PC-3 (cell line): ENCODE data around the gene ARL2BP. TPM values are rescaled to one million over a fixed set of nuclear protein-coding genes. Genes with fewer than 3 reads are reported as not detected.
"Not testable (repeated sequence)": the region's sequence is repeated elsewhere in the genome, so short reads cannot be mapped to it uniquely, and the experiment has no call there.

Experiments used
- ATAC-seq: fragments of 200-7000 bp; cut with Tn5 transposase; 2 replicates; pipeline ENCODE4 v1.9.1; 2020; ENCODE audit warnings: mild to moderate bottlenecking, moderate library complexity
- BruUV-seq: library from RNA; stranded (reverse); fragments of 400-500 nt; replicated peaks from 2 replicates; lab custom pipeline; 2021; lab: Mats Ljungman, UMichigan
- CTCF ChIA-PET: fragments of 300-600 bp; sonication (Branson Sonifier 250); formaldehyde crosslinking; loops from one replicate; lab custom pipeline; 2022; ENCODE audit warnings: antibody characterized with exemption; lab: Charles Lee
- POLR2A ChIA-PET: fragments of 300-600 bp; sonication (Branson Sonifier 250); formaldehyde crosslinking; loops from one replicate; lab custom pipeline; 2022; ENCODE audit warnings: antibody characterized with exemption; ENCODE audit not compliant: unreplicated experiment; lab: Charles Lee
- DNase-seq: peaks from one replicate; pipeline ENCODE4 v3.0.0-alpha.2; 2015
- H2AFZ ChIP-seq: fragments of 300-600 bp; sonication (generic); 2 replicates; pipeline ENCODE4 v1.6.0; 2016; ENCODE audit warnings: antibody characterized with exemption, low read length
- H3F3A ChIP-seq: fragments of 300-600 bp; sonication (generic); one replicate; pipeline ENCODE4 v1.6.0; 2017; ENCODE audit warnings: antibody characterized with exemption, low read length, control low read depth, mild to moderate bottlenecking; ENCODE audit not compliant: unreplicated experiment
- H3K27ac ChIP-seq: fragments of 300-600 bp; sonication (generic); 2 replicates; pipeline ENCODE4 v1.5.1; 2016; ENCODE audit warnings: mild to moderate bottlenecking, low read length
- H3K27me3 ChIP-seq: fragments of 300-600 bp; sonication (generic); 2 replicates; pipeline ENCODE4 v1.6.1; 2016; ENCODE audit warnings: low read length, mixed read lengths
- H3K36me3 ChIP-seq: fragments of 300-600 bp; sonication (generic); 2 replicates; pipeline ENCODE4 v1.6.1; 2016; ENCODE audit warnings: low read depth, mixed run types, low read length, mixed read lengths
- H3K4me1 ChIP-seq: fragments of 300-600 bp; sonication (generic); 2 replicates; pipeline ENCODE4 v1.5.1; 2016; ENCODE audit warnings: low read length; ENCODE audit not compliant: insufficient read depth
- H3K4me2 ChIP-seq: fragments of 300-600 bp; sonication (generic); 2 replicates; pipeline ENCODE4 v1.6.0; 2016; ENCODE audit warnings: low read length
- H3K4me3 ChIP-seq: fragments of 300-600 bp; sonication (generic); 2 replicates; pipeline ENCODE4 v1.5.1; 2016; ENCODE audit warnings: mild to moderate bottlenecking, low read length, mixed read lengths
- H3K79me2 ChIP-seq: fragments of 300-600 bp; sonication (generic); 2 replicates; pipeline ENCODE4 v1.6.1; 2017; ENCODE audit warnings: low read length, mixed read lengths
- H3K9ac ChIP-seq: fragments of 300-600 bp; sonication (generic); 2 replicates; pipeline ENCODE4 v1.6.0; 2016; ENCODE audit warnings: mild to moderate bottlenecking, low read length
- H3K9me2 ChIP-seq: fragments of 300-600 bp; sonication (generic); replicated peaks from 2 replicates; pipeline ENCODE4 v1.6.1; 2016; ENCODE audit warnings: mixed run types, low read length, mixed read lengths
- H3K9me3 ChIP-seq: fragments of 300-600 bp; sonication (generic); 2 replicates; pipeline ENCODE4 v1.6.1; 2016; ENCODE audit warnings: low read length, mixed read lengths
- H4K20me1 ChIP-seq: fragments of 300-600 bp; sonication (generic); 2 replicates; pipeline ENCODE4 v1.6.1; 2016; ENCODE audit warnings: low read length, mixed read lengths
- EZH2 ChIP-seq: fragments of 300-600 bp; sonication (generic); IDR thresholded peaks from one replicate; pipeline ENCODE4 v1.6.1; 2017; ENCODE audit warnings: antibody characterized with exemption, mild to moderate bottlenecking, low read length; ENCODE audit not compliant: unreplicated experiment
- EZH2phosphoT487 ChIP-seq: fragments of 300-600 bp; sonication (generic); IDR thresholded peaks from 2 replicates; pipeline ENCODE4 v1.6.1; 2018; ENCODE audit warnings: mild to moderate bottlenecking, antibody characterized with exemption, low read length, borderline replicate concordance
- intact Hi-C: fragments of 100-400 bp; cut with micrococcal nuclease; formaldehyde crosslinking; loops from 2 replicates; pipeline ENCODE4 v1.9.0; 2023
- total RNA-seq: library from RNA; depleted of rRNA; stranded (reverse); fragments of >200 nt; gene quantifications from 2 replicates; pipeline ENCODE4 v1.2.3, GENCODE V29; 2014
- TF ChIP-seq, protein P1 (sequence below): fragments of 300-600 bp; sonication (generic); conservative IDR thresholded peaks from 2 replicates; pipeline ENCODE4 v1.5.1; 2017; ENCODE audit warnings: antibody characterized with exemption, low read depth, mild to moderate bottlenecking, low read length

ARL2BP gene
- total RNA-seq, 1 experiment from 2014 or later = 38.4 TPM

- no peaks in the 10 kb centered on the region for H4K20me1 ChIP-seq
- H3K9me2 ChIP-seq = no peaks in the 10 kb centered on the region
- H3K79me2 ChIP-seq = no peaks in the 10 kb centered on the region
- DNase-seq = no peak
- BruUV-seq = no TSS peak
- H2AFZ ChIP-seq = no peak overlapping the region
- H3F3A ChIP-seq = peaks cover 3% of the 10 kb centered on the region
- H3K27me3 ChIP-seq = no peaks in the 10 kb centered on the region
- intact Hi-C loops = no loop called here
- no peak overlapping the region for H3K27ac ChIP-seq
- no peak overlapping the region for H3K4me3 ChIP-seq
- CTCF ChIA-PET = no interaction called here
- TF ChIP-seq EZH2 = no peak
- TF ChIP-seq, protein P1, sequence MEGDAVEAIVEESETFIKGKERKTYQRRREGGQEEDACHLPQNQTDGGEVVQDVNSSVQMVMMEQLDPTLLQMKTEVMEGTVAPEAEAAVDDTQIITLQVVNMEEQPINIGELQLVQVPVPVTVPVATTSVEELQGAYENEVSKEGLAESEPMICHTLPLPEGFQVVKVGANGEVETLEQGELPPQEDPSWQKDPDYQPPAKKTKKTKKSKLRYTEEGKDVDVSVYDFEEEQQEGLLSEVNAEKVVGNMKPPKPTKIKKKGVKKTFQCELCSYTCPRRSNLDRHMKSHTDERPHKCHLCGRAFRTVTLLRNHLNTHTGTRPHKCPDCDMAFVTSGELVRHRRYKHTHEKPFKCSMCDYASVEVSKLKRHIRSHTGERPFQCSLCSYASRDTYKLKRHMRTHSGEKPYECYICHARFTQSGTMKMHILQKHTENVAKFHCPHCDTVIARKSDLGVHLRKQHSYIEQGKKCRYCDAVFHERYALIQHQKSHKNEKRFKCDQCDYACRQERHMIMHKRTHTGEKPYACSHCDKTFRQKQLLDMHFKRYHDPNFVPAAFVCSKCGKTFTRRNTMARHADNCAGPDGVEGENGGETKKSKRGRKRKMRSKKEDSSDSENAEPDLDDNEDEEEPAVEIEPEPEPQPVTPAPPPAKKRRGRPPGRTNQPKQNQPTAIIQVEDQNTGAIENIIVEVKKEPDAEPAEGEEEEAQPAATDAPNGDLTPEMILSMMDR = no peak
- TF ChIP-seq EZH2phosphoT487 = no peak
- H3K4me1 ChIP-seq = peaks cover 25% of the 10 kb centered on the region
- H3K9ac ChIP-seq = no peak overlapping the region
- POLR2A ChIA-PET = no interaction called here
- H3K36me3 ChIP-seq = no peaks in the 10 kb centered on the region
- no peaks in the 10 kb centered on the region for H3K9me3 ChIP-seq
- H3K4me2 ChIP-seq = no peak overlapping the region
- ATAC-seq = no peak
Measured at GRCh38 chr16:57273826-57274225, 28.8 kb downstream of the ARL2BP start.

GRCh38 chr16:57275946-57276345, 30.9 kb downstream of the ARL2BP start:
- H3K27ac ChIP-seq, H3K4me3 ChIP-seq, CTCF ChIA-PET, DNase-seq, H3K79me2 ChIP-seq, H3K4me2 ChIP-seq, H3K9ac ChIP-seq, H3K27me3 ChIP-seq, H2AFZ ChIP-seq, H3F3A ChIP-seq, ATAC-seq, H4K20me1 ChIP-seq, H3K9me2 ChIP-seq, H3K36me3 ChIP-seq, POLR2A ChIA-PET, H3K9me3 ChIP-seq, BruUV-seq: not testable (repeated sequence)
- intact Hi-C loops = loop anchor here (2.0 kb wide), 1 partner anchor 31 kb away; the partner anchor contains the start of gene ARL2BP
- H3K4me1 ChIP-seq = peaks cover 38% of the 10 kb centered on the region

- Histone ChIP-seq H4K20me1 (no peaks in the 10 kb centered on the region), H3K9ac (no peak overlapping the region), H3K9me3 (no peaks in the 10 kb centered on the region), H3K4me3 (no peak overlapping the region), H3K27me3 (no peaks in the 10 kb centered on the region), H3K4me2 (peak overlapping the region; percentile 66), H3K36me3 (no peaks in the 10 kb centered on the region), H3K9me2 (no peaks in the 10 kb centered on the region), H3K4me1 (peaks cover 38% of the 10 kb centered on the region), H2AFZ (no peak overlapping the region), H3F3A (peaks cover 3% of the 10 kb centered on the region), H3K27ac (peak overlapping the region; percentile 51), H3K79me2 (no peaks in the 10 kb centered on the region)
- ATAC-seq (0 out of 2 replicates have a peak, but pooled peaks have one; percentile 18), DNase-seq (peak; percentile 43)
- ChIA-PET POLR2A (no interaction called here), CTCF (no interaction called here)
- TF ChIP-seq EZH2 (no peak), EZH2phosphoT487 (no peak)
- TF ChIP-seq, protein P1 = no peak
- intact Hi-C loops = loop anchor here (2.0 kb wide), 1 partner anchor 32 kb away; the partner anchor contains the start of gene ARL2BP
- no TSS peak for BruUV-seq
Measured at GRCh38 chr16:57276596-57276995, 31.5 kb downstream of the ARL2BP start.
